Measurements from ENCODE around the gene TMEM184A. TPM values are rescaled to one million over a fixed set of nuclear protein-coding genes. Genes with fewer than 3 reads are reported as not detected.

The TMEM184A gene
- 100 to 1,000 TPM in 1 of 2 donors, 10 to 100 TPM in 1; 80.2 to 187 TPM for polyA plus RNA-seq

GRCh38 chr7:1555813-1556543 is at the start of gene TMEM184A:
TMEM184A (minus strand) TSS chr7:1556205; CDS start chr7:1555484, 721 bp downstream.
- Histone ChIP-seq H3K27me3 (ENCODE audit: control insufficient read depth in 1 of 2, insufficient read depth in 2 of 2, low read length in 2 of 2) (no peaks in the 10 kb centered on the region), H3K4me1 (ENCODE audit: control insufficient read depth in 2 of 2, insufficient read depth in 2 of 2, low read length in 1 of 2) (peaks cover 5 to 24% of the 10 kb centered on the region in 2 donors), H3K4me3 (ENCODE audit: low read depth in 1 of 2, low read length in 2 of 2) (peak within 1 kb of the TSS in 1 of 2 donors; percentile 17), H3K27ac (ENCODE audit: low read depth in 2 of 2, low read length in 1 of 2) (peak within 1 kb of the TSS; percentile 77 to 88), H3K36me3 (ENCODE audit: control insufficient read depth in 2 of 2, insufficient read depth in 2 of 2, low read length in 1 of 2) (peaks cover 0 to 20% of the 10 kb centered on the region in 2 donors), H3K9me3 (ENCODE audit: control insufficient read depth in 2 of 2, insufficient read depth in 1 of 2, low read depth in 1 of 2, low read length in 1 of 2) (no peaks in the 10 kb centered on the region)
- 26 to 34% methylated on average over 23 of the region's 23 CpGs for WGBS, 2 donors

GRCh38 chr7:1604383-1604782 is 48.4 kb upstream of the TMEM184A start:
- Histone ChIP-seq H3K9me3 (ENCODE audit: control insufficient read depth in 2 of 2, insufficient read depth in 1 of 2, low read depth in 1 of 2, low read length in 1 of 2) (no peaks in the 10 kb centered on the region), H3K4me1 (ENCODE audit: control insufficient read depth in 2 of 2, insufficient read depth in 2 of 2, low read length in 1 of 2) (no peaks in the 10 kb centered on the region), H3K27ac (ENCODE audit: low read depth in 2 of 2, low read length in 1 of 2) (no peak overlapping the region), H3K27me3 (ENCODE audit: control insufficient read depth in 1 of 2, insufficient read depth in 2 of 2, low read length in 2 of 2) (no peaks in the 10 kb centered on the region), H3K4me3 (ENCODE audit: low read depth in 1 of 2, low read length in 2 of 2) (no peak overlapping the region), H3K36me3 (ENCODE audit: control insufficient read depth in 2 of 2, insufficient read depth in 2 of 2, low read length in 1 of 2) (no peaks in the 10 kb centered on the region)
- 62 to 66% methylated on average over 2 of the region's 2 CpGs for WGBS, 2 donors

GRCh38 chr7:1603346-1604225 is 47.6 kb upstream of the TMEM184A start:
- Histone ChIP-seq H3K9me3 (ENCODE audit: control insufficient read depth in 2 of 2, insufficient read depth in 1 of 2, low read depth in 1 of 2, low read length in 1 of 2) (no peaks in the 10 kb centered on the region), H3K27ac (ENCODE audit: low read depth in 2 of 2, low read length in 1 of 2) (no peak overlapping the region), H3K27me3 (ENCODE audit: control insufficient read depth in 1 of 2, insufficient read depth in 2 of 2, low read length in 2 of 2) (no peaks in the 10 kb centered on the region), H3K4me1 (ENCODE audit: control insufficient read depth in 2 of 2, insufficient read depth in 2 of 2, low read length in 1 of 2) (no peaks in the 10 kb centered on the region), H3K36me3 (ENCODE audit: control insufficient read depth in 2 of 2, insufficient read depth in 2 of 2, low read length in 1 of 2) (no peaks in the 10 kb centered on the region), H3K4me3 (ENCODE audit: low read depth in 1 of 2, low read length in 2 of 2) (no peak overlapping the region)
- WGBS, 2 donors, result 78% methylated on average over 41 of the region's 41 CpGs

GRCh38 chr7:1602386-1602785 is 46.4 kb upstream of the TMEM184A start:
- Histone ChIP-seq H3K27me3 (ENCODE audit: control insufficient read depth in 1 of 2, insufficient read depth in 2 of 2, low read length in 2 of 2) (no peaks in the 10 kb centered on the region), H3K4me1 (ENCODE audit: control insufficient read depth in 2 of 2, insufficient read depth in 2 of 2, low read length in 1 of 2) (no peaks in the 10 kb centered on the region), H3K36me3 (ENCODE audit: control insufficient read depth in 2 of 2, insufficient read depth in 2 of 2, low read length in 1 of 2) (no peaks in the 10 kb centered on the region), H3K9me3 (ENCODE audit: control insufficient read depth in 2 of 2, insufficient read depth in 1 of 2, low read depth in 1 of 2, low read length in 1 of 2) (no peaks in the 10 kb centered on the region), H3K27ac (ENCODE audit: low read depth in 2 of 2, low read length in 1 of 2) (no peak overlapping the region), H3K4me3 (ENCODE audit: low read depth in 1 of 2, low read length in 2 of 2) (no peak overlapping the region)
- 89 to 90% methylated on average over 15 of the region's 15 CpGs for WGBS, 2 donors

- Histone ChIP-seq H3K27me3 (ENCODE audit: control insufficient read depth in 1 of 2, insufficient read depth in 2 of 2, low read length in 2 of 2) (no peaks in the 10 kb centered on the region), H3K4me1 (ENCODE audit: control insufficient read depth in 2 of 2, insufficient read depth in 2 of 2, low read length in 1 of 2) (no peaks in the 10 kb centered on the region)
Measured at GRCh38 chr7:1601956-1602355, 46.0 kb upstream of the TMEM184A start.

GRCh38 chr7:1599640-1600395 is 43.8 kb upstream of the TMEM184A start:
- Histone ChIP-seq H3K27me3 (ENCODE audit: control insufficient read depth in 1 of 2, insufficient read depth in 2 of 2, low read length in 2 of 2) (no peaks in the 10 kb centered on the region), H3K9me3 (ENCODE audit: control insufficient read depth in 2 of 2, insufficient read depth in 1 of 2, low read depth in 1 of 2, low read length in 1 of 2) (no peaks in the 10 kb centered on the region), H3K36me3 (ENCODE audit: control insufficient read depth in 2 of 2, insufficient read depth in 2 of 2, low read length in 1 of 2) (no peaks in the 10 kb centered on the region), H3K4me1 (ENCODE audit: control insufficient read depth in 2 of 2, insufficient read depth in 2 of 2, low read length in 1 of 2) (no peaks in the 10 kb centered on the region), H3K4me3 (ENCODE audit: low read depth in 1 of 2, low read length in 2 of 2) (no peak overlapping the region), H3K27ac (ENCODE audit: low read depth in 2 of 2, low read length in 1 of 2) (no peak overlapping the region)
- WGBS, 2 donors, result 80 to 84% methylated on average over 29 of the region's 29 CpGs

More at GRCh38 chr7:1601956-1602355, 46.0 kb upstream of the TMEM184A start:
- 69 to 73% methylated on average over 24 of the region's 24 CpGs for WGBS, 2 donors
- no peaks in the 10 kb centered on the region for H3K36me3 ChIP-seq (ENCODE audit: control insufficient read depth in 2 of 2, insufficient read depth in 2 of 2, low read length in 1 of 2)
- H3K9me3 ChIP-seq (ENCODE audit: control insufficient read depth in 2 of 2, insufficient read depth in 1 of 2, low read depth in 1 of 2, low read length in 1 of 2), result no peaks in the 10 kb centered on the region
- H3K27ac ChIP-seq (ENCODE audit: low read depth in 2 of 2, low read length in 1 of 2), result no peak overlapping the region
- H3K4me3 ChIP-seq (ENCODE audit: low read depth in 1 of 2, low read length in 2 of 2), result no peak overlapping the region

GRCh38 chr7:1598961-1599639 is 43.1 kb upstream of the TMEM184A start:
- Histone ChIP-seq H3K4me1 (ENCODE audit: control insufficient read depth in 2 of 2, insufficient read depth in 2 of 2, low read length in 1 of 2) (no peaks in the 10 kb centered on the region), H3K27ac (ENCODE audit: low read depth in 2 of 2, low read length in 1 of 2) (no peak overlapping the region), H3K27me3 (ENCODE audit: control insufficient read depth in 1 of 2, insufficient read depth in 2 of 2, low read length in 2 of 2) (no peaks in the 10 kb centered on the region), H3K4me3 (ENCODE audit: low read depth in 1 of 2, low read length in 2 of 2) (no peak overlapping the region), H3K9me3 (ENCODE audit: control insufficient read depth in 2 of 2, insufficient read depth in 1 of 2, low read depth in 1 of 2, low read length in 1 of 2) (no peaks in the 10 kb centered on the region), H3K36me3 (ENCODE audit: control insufficient read depth in 2 of 2, insufficient read depth in 2 of 2, low read length in 1 of 2) (no peaks in the 10 kb centered on the region)
- WGBS, 2 donors, result 88 to 90% methylated on average over 12 of the region's 12 CpGs

- H3K36me3 ChIP-seq (ENCODE audit: control insufficient read depth in 2 of 2, insufficient read depth in 2 of 2, low read length in 1 of 2), result no peaks in the 10 kb centered on the region
- no peaks in the 10 kb centered on the region for H3K27me3 ChIP-seq (ENCODE audit: control insufficient read depth in 1 of 2, insufficient read depth in 2 of 2, low read length in 2 of 2)
- H3K9me3 ChIP-seq (ENCODE audit: control insufficient read depth in 2 of 2, insufficient read depth in 1 of 2, low read depth in 1 of 2, low read length in 1 of 2), result no peaks in the 10 kb centered on the region
- H3K4me3 ChIP-seq (ENCODE audit: low read depth in 1 of 2, low read length in 2 of 2), result no peak overlapping the region
- H3K4me1 ChIP-seq (ENCODE audit: control insufficient read depth in 2 of 2, insufficient read depth in 2 of 2, low read length in 1 of 2), result no peaks in the 10 kb centered on the region
- WGBS, 2 donors, result 79 to 81% methylated on average over 7 of the region's 7 CpGs
- no peak overlapping the region for H3K27ac ChIP-seq (ENCODE audit: low read depth in 2 of 2, low read length in 1 of 2)
Measured at GRCh38 chr7:1598286-1598685, 42.3 kb upstream of the TMEM184A start.

- Histone ChIP-seq H3K27me3 (ENCODE audit: control insufficient read depth in 1 of 2, insufficient read depth in 2 of 2, low read length in 2 of 2) (no peaks in the 10 kb centered on the region), H3K9me3 (ENCODE audit: control insufficient read depth in 2 of 2, insufficient read depth in 1 of 2, low read depth in 1 of 2, low read length in 1 of 2) (no peaks in the 10 kb centered on the region), H3K36me3 (ENCODE audit: control insufficient read depth in 2 of 2, insufficient read depth in 2 of 2, low read length in 1 of 2) (no peaks in the 10 kb centered on the region), H3K4me3 (ENCODE audit: low read depth in 1 of 2, low read length in 2 of 2) (no peak overlapping the region), H3K27ac (ENCODE audit: low read depth in 2 of 2, low read length in 1 of 2) (no peak overlapping the region), H3K4me1 (ENCODE audit: control insufficient read depth in 2 of 2, insufficient read depth in 2 of 2, low read length in 1 of 2) (no peaks in the 10 kb centered on the region)
- WGBS, 2 donors, result 91 to 93% methylated on average over 11 of the region's 11 CpGs
Measured at GRCh38 chr7:1597791-1598190, 41.8 kb upstream of the TMEM184A start.

Data from esophagus (tissue), 2 donors.